ENCODE results near the gene KLHDC9. TPM values are rescaled to one million over a fixed set of nuclear protein-coding genes. Genes with fewer than 3 reads are reported as not detected.

Gene KLHDC9
- total and polyA plus RNA-seq, 2 donors (not counting 1 experiment from before 2014, with no cell fraction given), result 1.6 to 2.7 TPM

Small RNA genes within 50 kb of the gene (small RNA-seq; reads per million reads assigned to genes)
- gene RF01225 (ENCODE audit: insufficient read length, low read depth, low replicate concordance), result not detected

Other genes starting within 250 kb of the KLHDC9 start
- 0.15 TPM in 1 of 2 replicates, not detected in the other for gene CD244, start 235.5 kb upstream of the KLHDC9 start, total RNA-seq
- 0.31 and 0.69 TPM in 2 replicates for gene CD244, start 235.5 kb upstream of the KLHDC9 start, polyA plus RNA-seq
- gene ITLN1, start 213.2 kb upstream of the KLHDC9 start, total RNA-seq, result not detected in 2 replicates
- gene ITLN1, start 213.2 kb upstream of the KLHDC9 start, polyA plus RNA-seq, result not detected in 2 replicates
- gene ITLN2, start 143.6 kb upstream of the KLHDC9 start, total RNA-seq, result not detected in 2 replicates
- not detected in 2 replicates for gene ITLN2, start 143.6 kb upstream of the KLHDC9 start, polyA plus RNA-seq
- gene F11R, start 77.2 kb upstream of the KLHDC9 start, total RNA-seq, result 12.8 and 16.4 TPM in 2 replicates
- 17.3 and 52.4 TPM in 2 replicates for gene F11R, start 77.2 kb upstream of the KLHDC9 start, polyA plus RNA-seq
- gene TSTD1, start 59.4 kb upstream of the KLHDC9 start, total RNA-seq, result 85.6 and 94.4 TPM in 2 replicates
- 242 and 295 TPM in 2 replicates for gene TSTD1, start 59.4 kb upstream of the KLHDC9 start, polyA plus RNA-seq
- 192 and 196 TPM in 2 replicates for gene USF1, start 52.4 kb upstream of the KLHDC9 start, total RNA-seq
- gene USF1, start 52.4 kb upstream of the KLHDC9 start, polyA plus RNA-seq, result 249 and 334 TPM in 2 replicates
- gene ARHGAP30, start 28.5 kb upstream of the KLHDC9 start, total RNA-seq, result 146 and 162 TPM in 2 replicates
- gene ARHGAP30, start 28.5 kb upstream of the KLHDC9 start, polyA plus RNA-seq, result 95.9 and 122 TPM in 2 replicates
- not detected in 2 replicates for gene NECTIN4, start 8.8 kb upstream of the KLHDC9 start, total RNA-seq
- not detected in 2 replicates for gene NECTIN4, start 8.8 kb upstream of the KLHDC9 start, polyA plus RNA-seq
- 29.9 and 32.3 TPM in 2 replicates for gene PFDN2, start 19.7 kb downstream of the KLHDC9 start, total RNA-seq
- gene PFDN2, start 19.7 kb downstream of the KLHDC9 start, polyA plus RNA-seq, result 43.2 and 120 TPM in 2 replicates
- 53.5 and 56.1 TPM in 2 replicates for gene NIT1, start 19.7 kb downstream of the KLHDC9 start, total RNA-seq
- 45.3 and 61.0 TPM in 2 replicates for gene NIT1, start 19.7 kb downstream of the KLHDC9 start, polyA plus RNA-seq
- 40.8 and 46.0 TPM in 2 replicates for gene DEDD, start 34.3 kb downstream of the KLHDC9 start, total RNA-seq
- gene DEDD, start 34.3 kb downstream of the KLHDC9 start, polyA plus RNA-seq, result 35.9 and 38.8 TPM in 2 replicates
- 78.1 and 91.0 TPM in 2 replicates for gene UFC1, start 55.6 kb downstream of the KLHDC9 start, total RNA-seq
- gene UFC1, start 55.6 kb downstream of the KLHDC9 start, polyA plus RNA-seq, result 128 and 129 TPM in 2 replicates
- 50.2 and 53.3 TPM in 2 replicates for gene USP21, start 61.1 kb downstream of the KLHDC9 start, total RNA-seq
- 75.8 and 81.6 TPM in 2 replicates for gene USP21, start 61.1 kb downstream of the KLHDC9 start, polyA plus RNA-seq
- gene PPOX, start 68.1 kb downstream of the KLHDC9 start, total RNA-seq, result 61.7 and 65.6 TPM in 2 replicates
- 73.2 and 82.3 TPM in 2 replicates for gene PPOX, start 68.1 kb downstream of the KLHDC9 start, polyA plus RNA-seq
- gene B4GALT3, start 79.1 kb downstream of the KLHDC9 start, total RNA-seq, result 37.6 and 42.9 TPM in 2 replicates
- gene B4GALT3, start 79.1 kb downstream of the KLHDC9 start, polyA plus RNA-seq, result 58.9 and 59.6 TPM in 2 replicates
- 0.05 TPM in 1 of 2 replicates, not detected in the other for gene ADAMTS4, start 100.7 kb downstream of the KLHDC9 start, total RNA-seq
- gene ADAMTS4, start 100.7 kb downstream of the KLHDC9 start, polyA plus RNA-seq, result 0.06 and 0.10 TPM in 2 replicates
- 80.2 and 82.3 TPM in 2 replicates for gene NDUFS2, start 104.0 kb downstream of the KLHDC9 start, total RNA-seq
- gene NDUFS2, start 104.0 kb downstream of the KLHDC9 start, polyA plus RNA-seq, result 53.9 and 68.7 TPM in 2 replicates
- gene FCER1G, start 116.9 kb downstream of the KLHDC9 start, total RNA-seq, result 0.76 and 1.7 TPM in 2 replicates
- 10.8 and 13.6 TPM in 2 replicates for gene FCER1G, start 116.9 kb downstream of the KLHDC9 start, polyA plus RNA-seq
- not detected in 2 replicates for gene APOA2, start 125.3 kb downstream of the KLHDC9 start, total RNA-seq
- gene APOA2, start 125.3 kb downstream of the KLHDC9 start, polyA plus RNA-seq, result not detected in 2 replicates
- gene TOMM40L, start 127.7 kb downstream of the KLHDC9 start, total RNA-seq, result 9.2 and 9.4 TPM in 2 replicates
- gene TOMM40L, start 127.7 kb downstream of the KLHDC9 start, polyA plus RNA-seq, result 6.5 and 8.0 TPM in 2 replicates
- not detected in 2 replicates for gene NR1I3, start 139.8 kb downstream of the KLHDC9 start, total RNA-seq
- not detected in 2 replicates for gene NR1I3, start 139.8 kb downstream of the KLHDC9 start, polyA plus RNA-seq
- 0.22 TPM in 1 of 2 replicates, not detected in the other for gene PCP4L1, start 160.4 kb downstream of the KLHDC9 start, total RNA-seq
- not detected in 2 replicates for gene PCP4L1, start 160.4 kb downstream of the KLHDC9 start, polyA plus RNA-seq
- 11.8 and 12.9 TPM in 2 replicates for gene MPZ, start 211.6 kb downstream of the KLHDC9 start, total RNA-seq
- gene MPZ, start 211.6 kb downstream of the KLHDC9 start, polyA plus RNA-seq, result 4.3 and 5.8 TPM in 2 replicates
- 99.0 and 109 TPM in 2 replicates for gene SDHC, start 216.0 kb downstream of the KLHDC9 start, total RNA-seq
- 78.3 and 102 TPM in 2 replicates for gene SDHC, start 216.0 kb downstream of the KLHDC9 start, polyA plus RNA-seq